GM19328 (cell line): ENCODE results near the gene KRT16.
"Not testable (repeated sequence)": the region's sequence is repeated elsewhere in the genome, so short reads cannot be mapped to it uniquely, and the experiment has no call there.

Source experiments
- ATAC-seq: cut with Tn5 transposase; IDR thresholded peaks from one replicate; pipeline ENCODE4 v1.9.1; 2021; ENCODE audit warnings: mild to moderate bottlenecking, moderate library complexity; ENCODE audit not compliant: unreplicated experiment

KRT16 gene

DNA sequence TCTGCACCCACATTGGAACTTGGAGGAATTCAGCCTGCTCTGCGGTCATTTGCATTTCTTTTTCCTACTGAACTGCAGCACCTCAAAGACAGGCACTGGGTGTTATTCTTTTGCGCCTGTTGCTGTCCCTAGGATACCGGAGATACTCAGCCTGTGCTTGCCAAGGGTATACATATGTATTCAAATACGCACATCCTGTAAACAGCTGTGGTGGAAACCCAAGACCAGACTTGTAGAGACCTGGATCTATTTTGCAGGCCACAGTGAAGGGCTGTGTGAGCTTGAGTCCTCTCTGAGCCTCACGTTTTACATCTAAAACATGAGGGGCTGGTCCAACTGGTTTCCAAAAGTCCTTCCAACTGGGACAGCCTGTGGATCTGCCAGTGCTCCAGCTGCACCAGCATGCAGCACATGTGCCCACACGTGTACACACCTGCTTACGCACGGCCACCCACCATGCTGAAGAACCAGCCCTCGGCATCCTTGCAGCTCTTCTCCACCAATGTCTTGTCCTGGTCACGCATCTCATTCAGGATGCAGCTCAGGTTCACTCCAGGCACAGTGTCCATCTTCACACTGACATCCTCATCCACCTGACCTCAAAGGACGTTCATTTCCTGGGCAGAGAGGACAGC, 16.2 kb upstream of the KRT16 start:
- ATAC-seq, result not testable (repeated sequence)

DNA sequence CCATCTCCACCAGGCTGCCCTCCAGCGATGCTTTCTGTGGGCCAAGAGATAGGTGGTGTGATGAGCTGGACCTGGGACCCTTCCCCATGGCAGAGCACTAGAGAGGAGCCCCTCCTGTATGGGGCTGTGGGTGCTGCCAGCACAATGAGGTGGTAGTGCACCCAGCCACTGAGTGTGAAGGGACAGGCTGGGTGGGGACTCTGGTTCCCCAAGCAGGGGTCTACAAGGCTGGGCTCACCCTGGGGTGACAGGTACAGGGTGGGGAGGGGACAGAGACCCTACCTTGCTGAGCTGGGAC, 15.5 kb upstream of the KRT16 start:
- ATAC-seq, result not testable (repeated sequence)

DNA sequence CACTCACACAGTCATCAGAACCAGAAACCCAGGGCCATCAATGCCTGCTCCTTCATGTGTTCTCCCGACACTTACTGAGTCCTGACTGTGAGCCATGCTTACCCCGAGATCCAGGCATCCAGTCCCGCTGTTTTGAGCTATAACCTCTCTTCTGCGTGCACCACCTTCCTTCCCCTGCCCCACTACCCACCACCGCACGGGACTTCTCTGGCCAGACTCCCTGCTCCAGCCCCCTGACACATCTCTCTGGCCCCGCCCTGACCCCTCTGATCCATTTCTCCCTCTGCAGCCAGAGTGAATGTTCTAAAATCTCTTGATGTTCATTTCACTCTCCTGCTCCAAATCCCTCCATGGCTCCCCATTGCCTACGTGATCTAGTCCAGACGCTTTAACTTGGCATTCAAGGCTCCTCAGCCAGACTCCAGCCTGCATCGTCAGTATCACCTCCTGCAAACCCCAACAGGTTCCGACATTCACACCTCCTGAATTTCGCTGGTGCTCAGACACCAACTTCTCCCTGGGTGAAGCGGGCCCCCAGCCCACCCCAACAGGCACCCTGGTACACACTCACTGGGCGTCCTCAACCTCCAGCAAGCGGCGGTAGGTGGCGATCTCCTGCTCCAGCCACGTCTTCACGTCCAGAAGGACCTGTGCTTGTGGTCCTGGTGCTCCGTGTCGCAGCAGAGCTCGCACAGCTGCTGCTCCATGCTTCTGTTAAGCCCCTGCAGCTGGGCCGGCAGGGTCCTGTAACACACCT, 14.9 kb upstream of the KRT16 start:
- no peak for ATAC-seq

GRCh38 chr17:41626914-41627295, 14.3 kb upstream of the KRT16 start:
- ATAC-seq, result not testable (repeated sequence)

- not testable (repeated sequence) for ATAC-seq
Measured at GRCh38 chr17:41626028-41626913, 13.7 kb upstream of the KRT16 start.

DNA sequence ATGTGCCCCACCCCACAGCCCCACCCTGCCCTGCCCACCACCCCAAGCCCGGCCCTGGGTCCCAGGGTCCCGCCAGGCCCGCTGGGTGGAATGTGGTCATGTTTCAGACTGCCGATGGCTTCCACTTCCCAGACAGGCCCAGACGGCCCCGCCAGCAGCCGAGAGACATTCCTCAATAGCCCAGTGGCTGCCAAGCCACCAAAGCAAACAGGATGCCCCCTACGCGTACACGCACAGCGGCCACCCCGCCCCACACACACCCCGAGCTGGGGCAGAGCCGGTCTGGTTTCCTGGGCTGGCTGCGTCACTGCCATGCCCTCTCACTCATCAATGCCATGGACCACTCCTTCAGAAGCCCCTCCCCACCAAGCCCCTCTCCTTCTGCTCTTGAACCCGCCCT, 13.0 kb upstream of the KRT16 start:
- ATAC-seq, result no peak

GRCh38 chr17:41624208-41625101, 11.9 kb upstream of the KRT16 start, which contains the start of gene KRT17:
Gene KRT17 (minus strand): TSS chr17:41624575. CDS start chr17:41624509, 66 bp downstream.
- no peak for ATAC-seq

DNA sequence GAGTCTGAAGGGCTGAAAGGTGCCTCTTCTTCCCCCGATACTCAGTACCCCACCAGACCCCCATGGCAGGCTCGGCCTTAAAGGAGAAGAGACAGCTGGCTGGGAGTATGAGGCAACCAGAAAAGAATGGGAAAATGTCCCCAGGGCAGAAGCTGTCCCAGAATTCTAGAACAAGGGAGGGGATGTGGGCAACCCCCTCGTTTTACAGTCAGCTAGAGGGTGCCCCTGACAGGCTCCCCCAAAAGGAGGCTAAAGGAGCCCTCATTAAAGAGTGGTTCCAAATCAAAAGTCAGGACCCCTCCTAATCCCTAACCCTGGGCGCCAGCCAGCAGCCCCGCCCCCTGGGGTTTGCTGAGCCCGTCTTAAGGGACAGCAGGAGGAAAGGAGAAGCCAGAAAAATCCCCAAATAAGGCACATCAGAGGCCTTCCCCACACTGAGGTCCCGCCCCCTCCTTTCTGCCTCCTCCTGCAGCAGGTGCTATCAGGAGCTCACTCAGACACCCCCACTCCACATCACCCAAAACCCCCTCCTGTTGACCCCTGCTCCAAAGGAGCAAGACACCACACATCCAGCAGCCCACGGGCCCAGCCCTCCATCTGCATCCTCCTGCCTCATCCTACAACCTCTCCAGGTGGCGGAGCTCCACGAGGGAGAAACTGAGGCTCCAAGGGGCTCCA, 10.8 kb upstream of the KRT16 start:
- not testable (repeated sequence) for ATAC-seq

- ATAC-seq, result not testable (repeated sequence)
Measured at GRCh38 chr17:41622340-41623183, 10.0 kb upstream of the KRT16 start.

DNA sequence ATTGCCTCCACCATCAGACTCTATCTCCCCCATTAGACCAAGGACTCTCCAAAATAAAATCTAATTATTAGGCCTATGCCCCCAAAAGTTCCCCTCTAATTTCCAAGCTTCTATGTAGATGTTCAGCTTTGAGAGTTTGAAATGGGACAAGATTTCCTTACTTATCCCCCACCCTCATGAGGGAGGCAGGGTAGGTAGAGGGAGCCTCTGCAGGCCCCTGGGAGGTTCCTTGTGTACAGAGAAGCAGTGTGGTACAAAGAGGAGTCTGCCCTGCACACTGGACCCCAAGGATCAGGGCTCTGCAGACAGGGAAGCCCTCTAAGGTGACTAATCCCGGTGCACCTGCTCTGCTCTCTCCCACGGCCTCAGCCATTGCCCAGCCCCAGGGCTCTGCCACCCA, 9.3 kb upstream of the KRT16 start:
- ATAC-seq, result no peak

DNA sequence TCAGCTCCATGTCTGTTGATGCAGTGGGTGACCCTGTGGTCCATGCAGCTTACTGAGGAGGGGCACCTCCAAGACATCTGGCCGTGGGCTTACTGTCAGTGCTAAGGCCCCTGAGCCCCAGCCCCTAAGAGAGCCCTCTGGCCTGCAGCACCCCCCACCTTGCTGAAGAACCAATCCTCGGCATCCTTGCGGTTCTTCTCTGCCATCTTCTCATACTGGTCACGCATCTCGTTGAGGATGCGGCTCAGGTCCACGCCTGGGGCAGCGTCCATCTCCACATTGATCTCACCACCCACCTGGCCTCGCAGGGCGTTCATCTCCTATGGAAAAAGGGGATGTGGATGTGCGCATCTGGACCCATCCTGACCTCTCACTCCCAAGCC, 8.9 kb upstream of the KRT16 start:
- ATAC-seq, result not testable (repeated sequence)

- no peak for ATAC-seq
Measured at GRCh38 chr17:41620583-41621434, 8.2 kb upstream of the KRT16 start.

- not testable (repeated sequence) for ATAC-seq
Measured at GRCh38 chr17:41619927-41620582, 7.5 kb upstream of the KRT16 start.

GRCh38 chr17:41619036-41619926, 6.7 kb upstream of the KRT16 start:
- ATAC-seq, result no peak

DNA sequence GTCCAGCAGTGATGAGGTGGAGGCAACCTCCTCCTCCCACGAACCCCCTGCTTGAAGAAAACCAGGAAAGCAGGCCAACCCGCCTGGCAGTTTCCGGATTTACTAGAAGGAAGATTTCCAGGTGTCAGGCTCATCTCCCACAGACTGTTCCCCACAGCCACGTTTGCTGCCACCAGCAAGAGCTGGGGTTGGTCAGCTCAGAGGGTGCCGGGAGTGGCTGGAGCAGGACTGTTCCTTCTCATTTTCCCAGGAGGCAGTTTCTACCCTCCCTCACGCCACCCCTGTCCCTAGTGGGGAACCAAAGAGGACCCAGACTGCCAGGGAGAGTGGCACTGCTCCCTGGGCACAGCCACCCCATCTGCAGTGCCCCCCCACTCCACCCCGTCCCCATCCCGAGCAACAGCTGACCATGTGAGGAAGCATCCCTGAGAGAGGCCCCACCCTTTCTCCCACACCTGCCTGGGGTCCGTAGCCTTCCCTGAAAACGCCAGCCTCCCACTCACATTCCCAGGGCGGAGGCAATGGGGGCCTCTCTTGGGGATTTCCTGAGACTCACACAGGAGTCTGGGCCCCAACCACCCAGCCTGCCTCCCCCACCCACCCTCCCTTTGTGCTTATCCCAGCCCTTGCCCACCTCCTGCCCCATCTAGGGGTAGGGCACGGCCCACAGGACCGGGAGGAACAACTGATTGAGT, 5.9 kb upstream of the KRT16 start:
- no peak for ATAC-seq

- no peak for ATAC-seq
Measured at GRCh38 chr17:41617698-41618097, 5.1 kb upstream of the KRT16 start.
